ENCODE results near the gene AGBL4.

Gene AGBL4

GRCh38 chr1:49694251-49694827 lies 329.4 kb downstream of the AGBL4 start:
- no peak for DNase-seq (ENCODE audit: low spot score)

GRCh38 chr1:49686107-49686506 lies 337.6 kb downstream of the AGBL4 start:
- no peak for DNase-seq (ENCODE audit: low spot score)

GRCh38 chr1:49677706-49678105 lies 346.0 kb downstream of the AGBL4 start:
- DNase-seq (ENCODE audit: low spot score): no peak

- DNase-seq (ENCODE audit: low spot score): no peak
Observed at GRCh38 chr1:49651136-49651535, 372.6 kb downstream of the AGBL4 start.

- DNase-seq (ENCODE audit: low spot score): no peak
Observed at GRCh38 chr1:49630156-49630555, 393.6 kb downstream of the AGBL4 start.

GRCh38 chr1:49627781-49628180 lies 396.0 kb downstream of the AGBL4 start:
- no peak for DNase-seq (ENCODE audit: low spot score)

GRCh38 chr1:49626472-49626871 lies 397.3 kb downstream of the AGBL4 start:
- DNase-seq (ENCODE audit: low spot score): no peak

- no peak for DNase-seq (ENCODE audit: low spot score)
Observed at GRCh38 chr1:49622877-49623276, 400.9 kb downstream of the AGBL4 start.

- DNase-seq (ENCODE audit: low spot score): no peak
Observed at GRCh38 chr1:49606082-49606481, 417.7 kb downstream of the AGBL4 start.

GRCh38 chr1:49597436-49597835 lies 426.3 kb downstream of the AGBL4 start:
- DNase-seq (ENCODE audit: low spot score): no peak

- DNase-seq (ENCODE audit: low spot score): no peak
Observed at GRCh38 chr1:49576327-49576901, 447.3 kb downstream of the AGBL4 start.

GRCh38 chr1:49556676-49557234 lies 467.0 kb downstream of the AGBL4 start:
- no peak for DNase-seq (ENCODE audit: low spot score)

GRCh38 chr1:49552101-49552500 lies 471.7 kb downstream of the AGBL4 start:
- DNase-seq (ENCODE audit: low spot score): no peak

- DNase-seq (ENCODE audit: low spot score): no peak
Observed at GRCh38 chr1:49544615-49545014, 479.1 kb downstream of the AGBL4 start.

- no peak for DNase-seq (ENCODE audit: low spot score)
Observed at GRCh38 chr1:49541096-49541752, 482.5 kb downstream of the AGBL4 start.

- no peak for DNase-seq (ENCODE audit: low spot score)
Observed at GRCh38 chr1:49527606-49528305, 496.0 kb downstream of the AGBL4 start.

- no peak for DNase-seq (ENCODE audit: low spot score)
Observed at GRCh38 chr1:49526672-49527071, 497.1 kb downstream of the AGBL4 start.

GRCh38 chr1:49523764-49524163 lies 500.0 kb downstream of the AGBL4 start:
- no peak for DNase-seq (ENCODE audit: low spot score)

- no peak for DNase-seq (ENCODE audit: low spot score)
Observed at GRCh38 chr1:49466961-49467360, 556.8 kb downstream of the AGBL4 start.

- DNase-seq (ENCODE audit: low spot score): no peak
Observed at GRCh38 chr1:49465486-49466185, 558.1 kb downstream of the AGBL4 start.

- no peak for DNase-seq (ENCODE audit: low spot score)
Observed at GRCh38 chr1:49448200-49448599, 575.6 kb downstream of the AGBL4 start.

- no peak for DNase-seq (ENCODE audit: low spot score)
Observed at GRCh38 chr1:49436865-49437264, 586.9 kb downstream of the AGBL4 start.

Measured in hepatic stellate cell (primary cell).